ENCODE data around the gene CD86. TPM values are rescaled to one million over a fixed set of nuclear protein-coding genes. Genes with fewer than 3 reads are reported as not detected.
"Not testable (repeated sequence)": the region's sequence is repeated elsewhere in the genome, so short reads cannot be mapped to it uniquely, and the experiment has no call there.

CD86 gene
- total RNA-seq, 1 donor from 2014 or later: 0.34 TPM

DNA sequence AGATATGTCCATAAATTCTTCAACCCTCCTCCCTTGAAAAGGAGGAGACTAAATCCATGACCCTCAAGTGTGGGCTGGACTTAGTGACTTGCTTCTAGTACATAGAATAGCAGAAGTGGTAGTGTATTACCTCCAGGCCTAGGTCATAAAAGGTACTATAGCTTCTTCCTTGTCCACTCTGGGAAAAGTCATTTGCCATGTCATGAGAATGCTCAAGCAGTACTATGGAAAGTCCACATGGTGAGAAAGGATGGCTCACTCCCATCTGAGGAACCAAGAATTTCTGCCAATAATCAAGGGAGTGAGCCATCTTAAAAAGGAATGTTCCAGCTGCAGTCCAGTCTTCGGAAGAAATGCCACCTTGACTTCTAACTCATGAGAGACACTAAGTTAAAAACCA is 22.6 kb upstream of the CD86 start:
- Mint-ChIP-seq H3K27me3 (ENCODE audit: low read depth) (no peaks in the 10 kb centered on the region), H3K4me1 (no peaks in the 10 kb centered on the region), H3K36me3 (peaks cover under 1% of the 10 kb centered on the region), H3K4me3 (no peak overlapping the region), H3K9me3 (peaks cover 13% of the 10 kb centered on the region), H3K27ac (no peak overlapping the region)
- TF ChIP-seq, protein P1, sequence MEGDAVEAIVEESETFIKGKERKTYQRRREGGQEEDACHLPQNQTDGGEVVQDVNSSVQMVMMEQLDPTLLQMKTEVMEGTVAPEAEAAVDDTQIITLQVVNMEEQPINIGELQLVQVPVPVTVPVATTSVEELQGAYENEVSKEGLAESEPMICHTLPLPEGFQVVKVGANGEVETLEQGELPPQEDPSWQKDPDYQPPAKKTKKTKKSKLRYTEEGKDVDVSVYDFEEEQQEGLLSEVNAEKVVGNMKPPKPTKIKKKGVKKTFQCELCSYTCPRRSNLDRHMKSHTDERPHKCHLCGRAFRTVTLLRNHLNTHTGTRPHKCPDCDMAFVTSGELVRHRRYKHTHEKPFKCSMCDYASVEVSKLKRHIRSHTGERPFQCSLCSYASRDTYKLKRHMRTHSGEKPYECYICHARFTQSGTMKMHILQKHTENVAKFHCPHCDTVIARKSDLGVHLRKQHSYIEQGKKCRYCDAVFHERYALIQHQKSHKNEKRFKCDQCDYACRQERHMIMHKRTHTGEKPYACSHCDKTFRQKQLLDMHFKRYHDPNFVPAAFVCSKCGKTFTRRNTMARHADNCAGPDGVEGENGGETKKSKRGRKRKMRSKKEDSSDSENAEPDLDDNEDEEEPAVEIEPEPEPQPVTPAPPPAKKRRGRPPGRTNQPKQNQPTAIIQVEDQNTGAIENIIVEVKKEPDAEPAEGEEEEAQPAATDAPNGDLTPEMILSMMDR (IDR thresholded peaks at IDR 0.05; ENCODE audit: unreplicated experiment): no peak
- DNase-seq (ENCODE audit: low spot score in 2 of 2, unreplicated experiment in 2 of 2): no peak

DNA sequence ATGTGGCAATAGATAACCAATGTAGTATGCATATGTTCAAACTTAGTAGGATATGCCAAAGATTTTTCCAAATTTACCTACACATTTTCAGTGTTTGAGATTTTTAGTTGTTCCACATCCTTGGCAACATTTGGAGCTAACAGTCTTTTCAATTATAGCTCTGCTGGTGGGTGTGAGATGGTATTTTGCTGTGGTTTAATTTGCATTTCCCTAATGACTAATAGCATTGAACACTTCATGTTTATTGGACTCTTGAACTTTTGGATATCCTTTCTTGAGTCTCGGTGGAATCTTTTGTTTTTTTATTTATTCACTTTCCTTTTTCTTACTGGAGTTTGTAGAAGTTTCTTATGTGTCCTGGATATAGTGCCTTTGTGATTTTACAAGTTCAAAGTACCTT is 22.1 kb upstream of the CD86 start:
- no peaks in the 10 kb centered on the region for H3K4me1 Mint-ChIP-seq
- no peaks in the 10 kb centered on the region for H3K27me3 Mint-ChIP-seq (ENCODE audit: low read depth)
- no peak overlapping the region for H3K27ac Mint-ChIP-seq
- H3K4me3 Mint-ChIP-seq: no peak overlapping the region
- TF ChIP-seq, protein P1 (IDR thresholded peaks at IDR 0.05; ENCODE audit: unreplicated experiment): no peak
- peaks cover 18% of the 10 kb centered on the region for H3K9me3 Mint-ChIP-seq
- DNase-seq (ENCODE audit: low spot score in 2 of 2, unreplicated experiment in 2 of 2): no peak
- H3K36me3 Mint-ChIP-seq: peaks cover 4% of the 10 kb centered on the region

DNA sequence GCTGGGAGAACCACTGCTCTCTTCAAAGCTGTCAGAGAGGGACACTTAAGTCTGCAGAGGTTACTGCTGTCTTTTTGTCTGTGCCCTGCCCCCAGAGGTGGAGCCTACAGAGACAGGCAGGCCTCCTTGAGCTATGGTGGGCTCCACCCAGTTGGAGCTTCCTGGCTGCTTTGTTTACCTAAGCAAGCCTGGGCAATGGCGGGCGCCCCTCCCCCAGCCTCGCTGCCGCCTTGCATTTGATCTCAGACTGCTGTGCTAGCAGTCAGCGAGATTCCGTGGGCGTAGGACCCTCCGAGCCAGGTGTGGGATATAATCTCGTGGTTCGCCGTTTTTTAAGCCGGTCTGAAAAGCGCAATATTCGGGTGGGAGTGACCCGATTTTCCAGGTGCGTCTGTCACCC is 7.9 kb upstream of the CD86 start:
- not testable (repeated sequence) for H3K4me1 Mint-ChIP-seq; H3K27me3 Mint-ChIP-seq (ENCODE audit: low read depth)

DNA sequence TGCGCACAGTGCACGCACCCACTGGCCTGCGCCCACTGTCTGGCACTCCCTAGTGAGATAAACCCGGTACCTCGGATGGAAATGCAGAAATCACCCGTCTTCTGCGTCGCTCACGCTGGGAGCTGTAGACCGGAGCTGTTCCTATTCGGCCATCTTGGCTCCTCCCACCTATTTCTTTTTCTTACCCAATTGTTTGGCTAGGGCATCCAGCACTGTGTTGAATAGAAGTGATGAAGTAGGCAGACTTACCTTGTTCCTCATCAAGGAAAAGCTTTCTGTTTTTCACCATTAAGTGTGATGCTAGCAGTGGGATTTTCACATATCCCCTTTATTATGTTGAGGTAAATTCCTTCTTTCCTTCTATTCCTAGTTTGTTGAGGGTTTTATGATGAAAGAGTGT is 7.4 kb upstream of the CD86 start:
- not testable (repeated sequence) for H3K4me1 Mint-ChIP-seq; H3K27me3 Mint-ChIP-seq (ENCODE audit: low read depth); H3K4me3 Mint-ChIP-seq; H3K27ac Mint-ChIP-seq; H3K36me3 Mint-ChIP-seq; H3K9me3 Mint-ChIP-seq; DNase-seq (ENCODE audit: low spot score in 2 of 2, unreplicated experiment in 2 of 2)

More for the DNA sequence above, 7.9 kb upstream of the CD86 start:
- not testable (repeated sequence) for H3K27ac Mint-ChIP-seq; H3K36me3 Mint-ChIP-seq; H3K9me3 Mint-ChIP-seq; DNase-seq (ENCODE audit: low spot score in 2 of 2, unreplicated experiment in 2 of 2); H3K4me3 Mint-ChIP-seq

DNA sequence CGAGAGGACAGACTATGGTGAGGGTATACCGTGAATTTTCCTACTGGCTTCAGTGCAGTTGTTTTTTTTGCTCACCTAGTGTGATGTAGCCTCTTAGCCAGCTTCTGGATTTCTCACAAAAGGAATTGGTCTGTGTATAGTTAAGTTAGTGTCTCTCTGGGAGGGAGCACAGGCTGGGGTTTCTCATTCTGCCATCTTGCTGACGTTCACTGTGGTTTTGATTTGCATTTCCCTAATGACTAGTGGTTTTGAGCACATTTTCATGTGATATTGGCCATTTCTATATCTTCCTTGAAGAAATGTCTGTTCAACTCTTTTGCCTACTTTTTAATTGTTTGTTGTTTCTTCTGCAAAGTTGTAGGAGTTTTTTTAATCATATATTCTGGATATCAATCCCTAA is 2.2 kb upstream of the CD86 start:
- Mint-ChIP-seq H3K27ac (no peak overlapping the region), H3K36me3 (no peaks in the 10 kb centered on the region), H3K9me3 (peaks cover under 1% of the 10 kb centered on the region), H3K4me1 (no peaks in the 10 kb centered on the region), H3K27me3 (ENCODE audit: low read depth) (peaks cover 7% of the 10 kb centered on the region), H3K4me3 (no peak overlapping the region)
- TF ChIP-seq, protein P1 (IDR thresholded peaks at IDR 0.05; ENCODE audit: unreplicated experiment): no peak
- DNase-seq (ENCODE audit: low spot score in 2 of 2, unreplicated experiment in 2 of 2): no peak

DNA sequence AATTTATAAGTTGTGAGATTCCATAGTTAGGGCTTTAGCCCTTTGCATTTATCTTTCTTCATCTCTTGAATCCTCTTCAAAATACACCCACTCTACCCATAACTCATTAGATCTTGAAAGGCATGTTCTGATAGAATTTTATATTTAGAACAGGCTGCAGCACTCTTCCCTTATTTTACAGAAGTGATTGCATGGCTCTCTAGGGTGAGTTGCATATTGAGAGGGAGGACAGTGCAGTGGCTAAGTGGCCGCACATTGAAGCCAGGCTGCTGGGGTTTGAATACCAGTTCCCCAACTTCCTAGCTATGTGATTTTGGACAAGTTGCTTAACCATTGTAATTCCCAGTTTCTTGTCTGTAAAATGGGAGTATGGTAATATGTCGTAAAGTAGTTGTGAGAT is 2.5 kb downstream of the CD86 start:
- DNase-seq (ENCODE audit: low spot score in 2 of 2, unreplicated experiment in 2 of 2): no peak
- peaks cover 11% of the 10 kb centered on the region for H3K27me3 Mint-ChIP-seq (ENCODE audit: low read depth)
- TF ChIP-seq, protein P1 (IDR thresholded peaks at IDR 0.05; ENCODE audit: unreplicated experiment): no peak
- no peaks in the 10 kb centered on the region for H3K9me3 Mint-ChIP-seq
- no peak overlapping the region for H3K27ac Mint-ChIP-seq
- H3K4me3 Mint-ChIP-seq: no peak overlapping the region
- no peaks in the 10 kb centered on the region for H3K36me3 Mint-ChIP-seq
- no peaks in the 10 kb centered on the region for H3K4me1 Mint-ChIP-seq

DNA sequence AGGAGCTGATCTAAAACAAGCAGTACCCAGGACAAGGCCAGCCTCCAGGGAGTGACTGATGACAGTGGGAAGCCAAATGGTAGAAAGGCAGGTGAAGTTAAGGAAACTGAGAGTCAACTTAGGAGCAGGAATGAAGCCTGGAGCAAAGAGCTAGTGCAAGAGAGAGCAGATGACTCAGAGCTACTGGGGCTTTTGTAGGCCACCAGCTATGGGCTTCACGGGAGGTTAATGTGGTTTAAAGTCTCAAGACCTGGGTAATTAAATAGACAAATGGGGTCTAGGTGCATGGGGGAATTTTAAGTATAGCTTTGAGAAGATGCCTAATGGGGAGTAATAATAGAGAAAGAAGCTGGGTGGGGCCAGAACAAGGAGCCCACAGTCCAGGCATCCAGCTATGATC is 3.1 kb downstream of the CD86 start:
- peaks cover 9% of the 10 kb centered on the region for H3K27me3 Mint-ChIP-seq (ENCODE audit: low read depth)
- no peak overlapping the region for H3K27ac Mint-ChIP-seq
- H3K36me3 Mint-ChIP-seq: no peaks in the 10 kb centered on the region
- no peaks in the 10 kb centered on the region for H3K9me3 Mint-ChIP-seq
- no peak overlapping the region for H3K4me3 Mint-ChIP-seq
- TF ChIP-seq, protein P1 (IDR thresholded peaks at IDR 0.05; ENCODE audit: unreplicated experiment): no peak
- no peaks in the 10 kb centered on the region for H3K4me1 Mint-ChIP-seq
- DNase-seq (ENCODE audit: low spot score in 2 of 2, unreplicated experiment in 2 of 2): no peak
